Liver (tissue), 3 donors: ENCODE measurements around the gene EVA1B.

Experiments
- ATF3 ChIP-seq: IDR thresholded peaks from 2 replicates; pipeline ENCODE4 v1.6.1; 2016; ENCODE audit warnings: antibody characterized with exemption
- TAF1 ChIP-seq: conservative IDR thresholded peaks from 2 replicates; pipeline ENCODE4 v1.6.1; 2016; ENCODE audit warnings: antibody characterized with exemption, mild to moderate bottlenecking
- TF ChIP-seq, protein P1 (sequence below): fragments of 150-350 bp; IDR thresholded peaks from 2 replicates; pipeline ENCODE4 v1.5.1; 2017; ENCODE audit warnings: improper control_type of control experiment, low read depth, low read length; ENCODE audit not compliant: missing input control
- TF ChIP-seq, protein P2 (sequence below): IDR thresholded peaks from 2 replicates; pipeline ENCODE4 v1.6.1; 2016; ENCODE audit warnings: antibody characterized with exemption
- donor health status: healthy.
- donor health status: healthy.

DNA sequence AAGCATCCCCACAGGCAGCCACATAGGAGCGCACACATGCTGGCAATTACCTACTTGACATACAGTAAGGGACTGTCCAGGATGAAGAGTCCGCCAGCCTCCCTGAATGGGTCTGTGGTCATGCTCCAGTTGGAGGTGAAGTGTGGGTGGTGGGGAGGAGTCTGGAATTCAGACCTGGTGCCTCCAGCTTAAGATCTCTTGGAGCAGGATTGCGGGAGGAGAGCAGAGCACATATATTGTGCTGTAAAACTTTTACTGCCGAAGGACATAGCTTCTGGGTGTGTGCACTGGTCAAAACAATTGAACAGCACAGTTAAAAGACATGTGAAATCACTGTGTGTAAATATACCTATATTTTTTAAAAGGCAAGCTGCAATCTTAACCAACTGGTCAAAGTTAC lies 44.4 kb upstream of the EVA1B start:
- TF ChIP-seq, protein P1, sequence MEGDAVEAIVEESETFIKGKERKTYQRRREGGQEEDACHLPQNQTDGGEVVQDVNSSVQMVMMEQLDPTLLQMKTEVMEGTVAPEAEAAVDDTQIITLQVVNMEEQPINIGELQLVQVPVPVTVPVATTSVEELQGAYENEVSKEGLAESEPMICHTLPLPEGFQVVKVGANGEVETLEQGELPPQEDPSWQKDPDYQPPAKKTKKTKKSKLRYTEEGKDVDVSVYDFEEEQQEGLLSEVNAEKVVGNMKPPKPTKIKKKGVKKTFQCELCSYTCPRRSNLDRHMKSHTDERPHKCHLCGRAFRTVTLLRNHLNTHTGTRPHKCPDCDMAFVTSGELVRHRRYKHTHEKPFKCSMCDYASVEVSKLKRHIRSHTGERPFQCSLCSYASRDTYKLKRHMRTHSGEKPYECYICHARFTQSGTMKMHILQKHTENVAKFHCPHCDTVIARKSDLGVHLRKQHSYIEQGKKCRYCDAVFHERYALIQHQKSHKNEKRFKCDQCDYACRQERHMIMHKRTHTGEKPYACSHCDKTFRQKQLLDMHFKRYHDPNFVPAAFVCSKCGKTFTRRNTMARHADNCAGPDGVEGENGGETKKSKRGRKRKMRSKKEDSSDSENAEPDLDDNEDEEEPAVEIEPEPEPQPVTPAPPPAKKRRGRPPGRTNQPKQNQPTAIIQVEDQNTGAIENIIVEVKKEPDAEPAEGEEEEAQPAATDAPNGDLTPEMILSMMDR = no peak
- TF ChIP-seq ATF3 (no peak), TAF1 (no peak)
- TF ChIP-seq, protein P2, sequence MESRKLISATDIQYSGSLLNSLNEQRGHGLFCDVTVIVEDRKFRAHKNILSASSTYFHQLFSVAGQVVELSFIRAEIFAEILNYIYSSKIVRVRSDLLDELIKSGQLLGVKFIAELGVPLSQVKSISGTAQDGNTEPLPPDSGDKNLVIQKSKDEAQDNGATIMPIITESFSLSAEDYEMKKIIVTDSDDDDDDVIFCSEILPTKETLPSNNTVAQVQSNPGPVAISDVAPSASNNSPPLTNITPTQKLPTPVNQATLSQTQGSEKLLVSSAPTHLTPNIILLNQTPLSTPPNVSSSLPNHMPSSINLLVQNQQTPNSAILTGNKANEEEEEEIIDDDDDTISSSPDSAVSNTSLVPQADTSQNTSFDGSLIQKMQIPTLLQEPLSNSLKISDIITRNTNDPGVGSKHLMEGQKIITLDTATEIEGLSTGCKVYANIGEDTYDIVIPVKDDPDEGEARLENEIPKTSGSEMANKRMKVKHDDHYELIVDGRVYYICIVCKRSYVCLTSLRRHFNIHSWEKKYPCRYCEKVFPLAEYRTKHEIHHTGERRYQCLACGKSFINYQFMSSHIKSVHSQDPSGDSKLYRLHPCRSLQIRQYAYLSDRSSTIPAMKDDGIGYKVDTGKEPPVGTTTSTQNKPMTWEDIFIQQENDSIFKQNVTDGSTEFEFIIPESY = no peak
